Myocyte (in vitro differentiated cells): ENCODE data around the gene MS4A13. TPM values are rescaled to one million over a fixed set of nuclear protein-coding genes. Genes with fewer than 3 reads are reported as not detected.
"Not testable (repeated sequence)": the region's sequence is repeated elsewhere in the genome, so short reads cannot be mapped to it uniquely, and the experiment has no call there.

Source experiments
- DNase-seq: peaks from one replicate; pipeline ENCODE4 v3.0.0-alpha.2; 2012; ENCODE audit warnings: low read depth
- total RNA-seq: library from RNA; depleted of rRNA; stranded (reverse); fragments of >200 nt; gene quantifications from 2 replicates; pipeline ENCODE4 v1.2.3, GENCODE V29; 2014

The MS4A13 gene
- total RNA-seq, 1 donor from 2014 or later: not detected

- no peak for DNase-seq
Measured at GRCh38 chr11:60530454-60531100, 15.4 kb downstream of the MS4A13 start.

DNA sequence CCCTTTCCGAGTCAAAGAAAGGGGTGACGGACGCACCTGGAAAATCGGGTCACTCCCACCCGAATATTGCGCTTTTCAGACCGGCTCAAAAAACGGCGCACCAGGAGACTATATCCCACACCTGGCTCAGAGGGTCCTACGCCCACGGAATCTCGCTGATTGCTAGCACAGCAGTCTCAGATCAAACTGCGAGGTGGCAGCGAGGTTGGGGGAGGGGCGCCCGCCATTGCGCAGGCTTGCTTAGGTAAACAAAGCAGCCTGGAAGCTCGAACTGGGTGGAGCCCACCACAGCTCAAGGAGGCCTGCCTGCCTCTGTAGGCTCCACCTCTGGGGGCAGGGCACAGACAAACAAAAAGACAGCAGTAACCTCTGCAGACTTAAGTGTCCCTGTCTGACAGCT, 17.2 kb downstream of the MS4A13 start:
- DNase-seq: not testable (repeated sequence)

DNA sequence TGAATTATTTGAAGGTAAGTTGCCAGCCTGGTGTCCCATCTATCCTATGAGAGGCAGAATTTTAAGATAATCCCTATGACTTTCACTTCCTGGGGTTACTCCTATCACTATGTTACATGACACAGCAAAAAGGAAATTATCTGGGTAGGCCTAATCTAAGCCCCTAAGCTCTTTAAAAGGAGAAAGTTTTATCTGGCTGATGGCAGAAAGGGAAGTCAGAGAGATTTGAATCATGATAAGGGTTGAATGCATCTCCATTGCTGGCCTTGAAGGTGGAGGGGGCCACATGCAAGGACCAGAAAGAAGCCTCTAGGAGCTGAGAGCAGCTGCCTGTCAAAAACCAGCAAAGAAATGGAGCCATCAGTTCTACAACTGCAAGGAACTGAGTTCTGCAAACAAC, 23.4 kb downstream of the MS4A13 start:
- DNase-seq: not testable (repeated sequence)

- DNase-seq: no peak
Measured at GRCh38 chr11:60544077-60544476, 28.9 kb downstream of the MS4A13 start.

DNA sequence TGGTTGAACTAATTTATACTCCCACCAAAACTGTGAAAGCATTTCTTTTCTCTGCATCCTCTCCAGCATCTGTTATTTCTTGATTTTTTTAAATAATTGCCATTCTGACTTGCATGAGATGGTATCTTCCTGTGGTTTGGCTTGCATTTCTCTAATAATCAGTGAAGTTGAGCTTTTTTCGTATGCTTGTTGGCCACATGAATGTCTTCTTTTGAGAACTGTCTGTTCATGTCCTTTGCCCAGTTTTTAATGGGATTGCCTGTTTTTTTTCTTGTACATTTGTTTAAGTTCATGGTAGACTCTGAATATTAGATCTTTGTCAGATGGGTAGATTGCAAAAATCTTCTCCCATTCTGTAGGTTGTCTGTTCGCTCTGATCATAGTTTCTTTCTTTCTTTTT, 46.1 kb downstream of the MS4A13 start:
- no peak for DNase-seq

GRCh38 chr11:60563553-60564235, 48.5 kb downstream of the MS4A13 start:
- peak; percentile 4 for DNase-seq

DNA sequence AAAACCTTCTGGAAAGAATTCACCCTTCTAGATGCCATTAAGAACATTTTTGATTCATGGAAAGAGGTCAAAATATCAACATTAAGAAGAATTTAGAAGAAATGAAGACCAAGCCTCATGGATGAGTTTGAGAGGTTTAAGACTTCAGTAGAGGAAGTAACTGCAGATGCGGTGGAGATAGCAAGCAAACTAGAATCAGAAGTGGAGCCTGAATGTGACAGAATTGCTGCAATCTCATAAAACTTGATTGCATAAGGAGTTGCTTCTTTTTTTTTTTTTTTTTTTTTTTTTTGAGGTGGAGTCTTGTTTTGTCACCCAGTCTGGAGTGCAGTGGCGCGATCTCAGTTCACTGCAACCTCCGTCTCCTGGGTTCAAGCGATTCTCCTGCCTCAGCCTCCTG, 51.6 kb downstream of the MS4A13 start:
- DNase-seq: no peak

DNA sequence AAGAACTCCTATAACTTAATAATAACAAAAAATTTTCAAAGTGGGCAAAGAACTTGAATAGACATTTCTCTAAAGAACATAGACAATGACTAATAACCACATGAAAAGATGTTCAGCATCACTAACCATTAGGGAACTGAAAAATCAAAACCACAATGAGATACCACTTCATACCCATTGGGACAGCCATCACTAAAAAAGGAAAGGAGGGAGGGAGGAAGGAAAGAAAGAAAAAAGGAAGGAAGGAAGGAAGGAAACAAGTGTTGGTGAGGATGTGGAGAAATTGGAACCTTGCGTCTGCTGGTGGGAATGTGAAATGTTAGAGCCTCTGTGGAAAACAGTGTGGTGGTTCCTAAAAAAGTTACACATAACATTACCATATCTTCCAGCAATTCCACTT, 55.8 kb downstream of the MS4A13 start:
- DNase-seq: no peak

DNA sequence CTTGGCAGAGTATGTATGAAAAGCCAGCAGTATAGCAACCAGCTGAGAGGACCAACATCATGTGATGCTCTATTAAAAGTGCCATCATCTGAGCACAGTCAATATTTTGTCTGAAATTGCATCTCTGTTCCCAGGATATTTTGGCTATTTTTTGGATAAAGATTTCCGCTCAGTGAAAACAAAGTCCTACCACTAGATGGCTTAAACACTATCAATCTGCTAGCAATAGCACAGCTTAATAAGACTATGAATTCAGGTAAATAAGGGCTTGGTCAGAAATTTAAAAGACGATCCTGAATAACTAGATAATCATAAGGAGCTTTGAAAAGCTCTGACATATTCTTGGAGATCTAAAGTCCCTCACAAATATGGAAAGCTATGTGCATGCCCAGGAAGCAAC, 74.4 kb downstream of the MS4A13 start:
- no peak for DNase-seq

Other genes with a start within 250 kb of the MS4A13 start
- not detected in 2 replicates for gene MS4A4A, start 234.7 kb upstream of the MS4A13 start, total RNA-seq
- gene MS4A6E, start 188.1 kb upstream of the MS4A13 start, total RNA-seq: not detected in 2 replicates
- not detected in 2 replicates for gene MS4A7, start 136.9 kb upstream of the MS4A13 start, total RNA-seq
- not detected in 2 replicates for gene MS4A14, start 118.9 kb upstream of the MS4A13 start, total RNA-seq
- not detected in 2 replicates for gene MS4A5, start 85.8 kb upstream of the MS4A13 start, total RNA-seq
- not detected in 2 replicates for gene MS4A1, start 59.5 kb upstream of the MS4A13 start, total RNA-seq
- gene MS4A12, start 22.6 kb upstream of the MS4A13 start, total RNA-seq: 0.19 TPM in 1 of 2 replicates, not detected in the other
- not detected in 2 replicates for gene MS4A8, start 184.2 kb downstream of the MS4A13 start, total RNA-seq
- not detected in 2 replicates for gene MS4A18, start 209.3 kb downstream of the MS4A13 start, total RNA-seq
- not detected in 2 replicates for gene MS4A15, start 241.5 kb downstream of the MS4A13 start, total RNA-seq